ENCODE data around the gene OR51S1. TPM values are rescaled to one million over a fixed set of nuclear protein-coding genes. Genes with fewer than 3 reads are reported as not detected.
"Not testable (repeated sequence)": the region's sequence is repeated elsewhere in the genome, so short reads cannot be mapped to it uniquely, and the experiment has no call there.

OR51S1 gene
- total RNA-seq, 1 experiment from 2014 or later, result not detected

GRCh38 chr11:4808476-4808875, 40.5 kb downstream of the OR51S1 start:
- no peak for DNase-seq (ENCODE audit: low read depth)

GRCh38 chr11:4804280-4804679, 44.7 kb downstream of the OR51S1 start, which contains the start of gene OR52R1:
OR52R1 (minus strand) TSS chr11:4804380; CDS start chr11:4804380, 0 bp downstream.
- no peak for DNase-seq (ENCODE audit: low read depth)

- not testable (repeated sequence) for DNase-seq (ENCODE audit: low read depth)
Observed at GRCh38 chr11:4801316-4801715, 47.7 kb downstream of the OR51S1 start.

GRCh38 chr11:4798427-4799183, 50.4 kb downstream of the OR51S1 start:
- no peak for DNase-seq (ENCODE audit: low read depth)

Other genes starting within 250 kb of the OR51S1 start
- 5.4 and 9.6 TPM in 2 replicates for gene TRIM68, start 241.0 kb downstream of the OR51S1 start, total RNA-seq (2014; rRNA removed; shearing (Covaris generic))
- gene OR51D1, start 211.7 kb downstream of the OR51S1 start, total RNA-seq (2014; rRNA removed; shearing (Covaris generic)), result not detected in 2 replicates
- gene OR51E1, start 205.2 kb downstream of the OR51S1 start, total RNA-seq (2014; rRNA removed; shearing (Covaris generic)), result not detected in 2 replicates
- gene OR51E2, start 151.4 kb downstream of the OR51S1 start, total RNA-seq (2014; rRNA removed; shearing (Covaris generic)), result 0.06 TPM in 1 of 2 replicates, not detected in the other
- gene MMP26, start 144.4 kb downstream of the OR51S1 start, total RNA-seq (2014; rRNA removed; shearing (Covaris generic)), result not detected in 2 replicates
- not detected in 2 replicates for gene OR51F1, start 79.3 kb downstream of the OR51S1 start, total RNA-seq (2014; rRNA removed; shearing (Covaris generic))
- not detected in 2 replicates for gene OR52R1, start 44.8 kb downstream of the OR51S1 start, total RNA-seq (2014; rRNA removed; shearing (Covaris generic))
- gene OR51F2, start 27.9 kb downstream of the OR51S1 start, total RNA-seq (2014; rRNA removed; shearing (Covaris generic)), result not detected in 2 replicates
- gene OR51T1, start 32.7 kb upstream of the OR51S1 start, total RNA-seq (2014; rRNA removed; shearing (Covaris generic)), result not detected in 2 replicates
- gene OR51A7, start 54.6 kb upstream of the OR51S1 start, total RNA-seq (2014; rRNA removed; shearing (Covaris generic)), result not detected in 2 replicates
- not detected in 2 replicates for gene OR51G2, start 70.1 kb upstream of the OR51S1 start, total RNA-seq (2014; rRNA removed; shearing (Covaris generic))
- not detected in 2 replicates for gene OR51G1, start 75.1 kb upstream of the OR51S1 start, total RNA-seq (2014; rRNA removed; shearing (Covaris generic))
- not detected in 2 replicates for gene OR51A4, start 98.4 kb upstream of the OR51S1 start, total RNA-seq (2014; rRNA removed; shearing (Covaris generic))
- not detected in 2 replicates for gene OR51A2, start 106.5 kb upstream of the OR51S1 start, total RNA-seq (2014; rRNA removed; shearing (Covaris generic))
- not detected in 2 replicates for gene OR51L1, start 145.6 kb upstream of the OR51S1 start, total RNA-seq (2014; rRNA removed; shearing (Covaris generic))
- gene OR52J3, start 197.3 kb upstream of the OR51S1 start, total RNA-seq (2014; rRNA removed; shearing (Covaris generic)), result not detected in 2 replicates
- not detected in 2 replicates for gene OR52E2, start 210.4 kb upstream of the OR51S1 start, total RNA-seq (2014; rRNA removed; shearing (Covaris generic))
- gene OR52E1, start 220.4 kb upstream of the OR51S1 start, total RNA-seq (2014; rRNA removed; shearing (Covaris generic)), result not detected in 2 replicates

Measured in Daoy (cell line).